UCSD-AML1 (cell line): ENCODE measurements around the gene UGT1A9.
"Not testable (repeated sequence)": the region's sequence is repeated elsewhere in the genome, so short reads cannot be mapped to it uniquely, and the experiment has no call there.

Experiments
- DNase-seq: peaks from one replicate; lab custom pipeline; 2025; ENCODE audit not compliant: unreplicated experiment; lab: John Stamatoyannopoulos, UW

Gene UGT1A9

GRCh38 chr2:233680361-233681045 is 8.8 kb downstream of the UGT1A9 start:
- DNase-seq = no peak

GRCh38 chr2:233681521-233682099 is 9.9 kb downstream of the UGT1A9 start, which contains the start of gene UGT1A7:
Gene UGT1A7, plus strand, starts transcription at chr2:233681901. Its CDS starts 37 bp downstream, at chr2:233681938.
- DNase-seq = no peak

GRCh38 chr2:233684640-233685039 is 12.9 kb downstream of the UGT1A9 start:
- no peak for DNase-seq

GRCh38 chr2:233686928-233687327 is 15.2 kb downstream of the UGT1A9 start:
- DNase-seq = no peak

DNA sequence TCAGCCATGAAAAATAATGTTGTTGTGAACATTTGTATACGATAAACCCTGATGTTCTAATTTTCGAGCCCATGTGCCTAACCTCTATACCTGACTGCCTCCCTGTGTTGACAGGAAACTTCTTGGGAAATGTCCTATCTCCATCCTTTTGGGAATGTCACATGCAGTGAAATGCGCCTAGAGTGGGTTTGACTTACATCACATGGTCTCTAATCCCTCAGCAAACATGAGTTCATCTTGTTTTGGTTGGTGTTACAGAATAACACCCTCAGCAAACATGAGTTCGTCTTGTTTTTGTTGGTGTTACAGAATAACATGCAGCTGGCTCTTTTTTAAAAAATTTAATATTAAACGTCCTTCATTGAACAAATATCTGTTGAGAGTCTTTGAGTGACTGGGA is 16.6 kb downstream of the UGT1A9 start:
- no peak for DNase-seq

- no peak for DNase-seq
These were observed 17.3 kb downstream of the UGT1A9 start for GRCh38 chr2:233689031-233689430.

DNA sequence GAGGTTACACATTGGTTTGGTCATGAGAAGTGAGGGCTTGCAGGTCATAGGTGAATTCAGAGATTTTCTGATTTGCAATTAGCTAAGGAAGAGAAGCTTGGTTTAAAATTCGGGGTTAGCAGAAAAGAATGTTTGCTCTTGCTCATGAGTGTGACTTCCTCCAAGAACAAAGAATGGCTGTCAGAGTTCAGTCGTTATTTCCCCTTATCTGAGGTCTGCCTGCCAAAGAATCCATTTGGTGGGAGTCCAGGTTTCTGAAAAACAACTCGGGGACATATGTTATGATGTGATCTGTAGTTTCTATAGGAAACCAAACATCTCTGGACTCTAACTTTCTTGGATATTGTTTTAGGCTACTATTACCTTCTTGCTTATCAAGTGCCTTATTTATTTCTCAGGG is 17.8 kb downstream of the UGT1A9 start:
- DNase-seq = no peak

GRCh38 chr2:233690444-233690843 is 18.7 kb downstream of the UGT1A9 start:
- no peak for DNase-seq

DNA sequence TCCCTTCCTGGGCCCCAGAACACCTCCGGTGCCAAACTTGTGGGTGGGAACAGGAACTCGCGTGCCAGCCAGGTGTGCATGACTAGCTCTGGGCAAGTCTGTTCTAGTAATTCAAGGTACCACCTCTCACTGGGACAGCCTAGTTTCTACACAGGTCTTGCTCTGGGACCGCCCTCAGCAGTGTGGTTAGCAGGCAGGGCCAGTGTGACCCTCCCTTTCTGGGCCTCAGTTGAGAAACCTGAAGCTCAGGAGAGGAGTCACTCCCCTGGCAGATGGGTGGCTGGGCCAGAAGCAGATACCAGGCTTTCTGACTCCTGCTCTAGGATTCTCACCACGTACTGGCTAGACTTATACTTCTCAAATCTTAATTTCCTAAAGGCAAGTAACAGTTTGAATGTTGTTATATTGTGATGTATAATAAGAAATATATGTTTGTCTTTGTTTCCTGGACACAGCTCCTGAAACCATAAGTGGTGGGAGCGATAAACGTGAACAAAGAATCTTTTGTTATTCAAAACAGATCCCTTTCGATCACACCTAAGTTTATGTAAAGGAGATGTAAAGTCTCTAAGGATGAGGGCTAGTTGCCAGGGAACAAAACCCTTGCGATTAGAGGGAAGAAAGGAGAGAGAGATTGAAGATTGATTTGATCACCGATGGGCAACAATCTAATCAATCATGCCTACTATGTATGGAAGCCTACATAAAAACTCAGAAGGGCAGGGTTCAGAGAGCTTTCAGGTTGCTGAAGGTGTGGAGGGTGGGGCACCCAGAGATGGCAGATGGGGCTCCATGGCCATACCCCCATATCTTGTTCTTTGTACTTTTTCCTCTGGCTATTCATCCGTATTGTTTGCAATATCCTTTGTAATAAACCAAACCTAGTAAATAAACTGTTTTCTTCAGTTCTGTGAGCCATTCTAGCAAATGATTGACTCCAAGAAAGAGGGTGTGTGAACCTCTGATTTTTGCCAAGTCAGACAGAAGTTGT is 20.0 kb downstream of the UGT1A9 start:
- no peak for DNase-seq

DNA sequence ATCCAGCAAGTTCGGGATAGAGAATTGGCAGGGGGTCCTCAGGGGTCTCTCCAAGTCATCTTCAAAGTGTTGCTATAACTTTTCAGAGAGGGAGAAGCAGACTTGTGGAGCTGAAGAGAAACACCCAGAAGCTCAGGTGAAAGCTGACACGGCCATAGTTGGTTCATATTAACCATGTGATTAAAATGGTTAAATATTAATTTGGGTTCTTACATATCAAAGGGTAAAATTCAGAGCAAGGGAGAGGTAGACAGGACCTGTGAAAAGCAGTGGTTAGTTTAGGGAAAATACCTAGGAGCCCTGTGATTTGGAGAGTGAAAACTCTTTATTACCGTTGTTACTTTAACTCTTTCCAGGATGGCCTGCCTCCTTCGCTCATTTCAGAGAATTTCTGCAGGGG is 20.9 kb downstream of the UGT1A9 start, which contains the start of gene UGT1A6:
UGT1A6 (plus strand) TSS at position 243 of the 400 bp plus-strand sequence; CDS start at position 358, 115 bp downstream.
- no peak for DNase-seq

DNA sequence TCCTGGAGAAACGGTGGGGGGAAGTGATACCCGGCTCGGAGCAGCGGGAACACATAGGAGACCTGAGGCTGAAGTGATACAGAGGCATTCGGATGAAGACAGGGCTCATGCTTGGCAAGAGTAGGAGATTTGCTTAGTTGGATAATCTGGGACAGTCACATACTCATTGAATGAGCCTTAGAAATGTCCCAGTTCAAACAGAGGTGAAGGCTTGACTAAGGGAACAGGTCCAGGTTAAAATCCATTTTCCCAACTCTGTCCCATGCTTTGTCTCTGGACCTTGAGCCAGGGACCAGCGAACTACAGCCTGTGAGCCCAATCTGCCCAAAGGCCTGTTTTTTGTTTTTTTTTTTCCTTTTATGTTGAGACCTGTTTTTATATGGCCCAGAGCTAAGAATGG is 22.3 kb downstream of the UGT1A9 start:
- no peak for DNase-seq

- no peak for DNase-seq
These were observed 27.0 kb downstream of the UGT1A9 start for GRCh38 chr2:233698740-233699139.

- DNase-seq = no peak
These were observed 27.8 kb downstream of the UGT1A9 start for GRCh38 chr2:233699424-233700027.

DNA sequence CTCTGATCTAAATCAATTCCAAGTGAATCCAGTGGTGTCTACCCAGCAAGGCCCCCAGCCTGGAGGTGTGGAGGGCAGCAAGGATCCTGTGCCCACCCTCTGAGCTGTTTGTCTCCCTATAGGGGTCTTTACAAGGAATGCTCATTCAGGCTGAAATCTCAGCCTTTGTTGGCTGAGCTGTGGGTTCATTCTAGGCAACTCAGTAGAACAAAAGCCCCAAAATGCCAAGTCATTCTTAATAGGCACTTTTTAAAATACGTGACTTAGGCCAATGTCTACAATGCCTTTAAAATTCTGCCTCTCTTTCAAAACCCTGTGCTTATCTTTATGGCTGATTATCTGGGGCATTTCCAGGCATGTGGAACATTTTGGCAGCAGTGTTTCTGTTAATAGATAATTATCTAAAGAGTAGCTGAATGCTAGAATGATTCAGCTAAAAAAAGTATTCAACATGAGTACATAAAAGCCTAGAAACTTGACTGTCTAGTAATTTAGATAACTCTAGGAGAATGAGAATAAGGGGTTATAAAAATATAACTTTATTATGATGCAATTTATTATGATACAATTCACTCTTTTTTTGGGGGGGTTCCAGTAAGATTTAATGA is 28.4 kb downstream of the UGT1A9 start:
- no peak for DNase-seq

GRCh38 chr2:233700842-233701241 is 29.1 kb downstream of the UGT1A9 start:
- DNase-seq = not testable (repeated sequence)

DNA sequence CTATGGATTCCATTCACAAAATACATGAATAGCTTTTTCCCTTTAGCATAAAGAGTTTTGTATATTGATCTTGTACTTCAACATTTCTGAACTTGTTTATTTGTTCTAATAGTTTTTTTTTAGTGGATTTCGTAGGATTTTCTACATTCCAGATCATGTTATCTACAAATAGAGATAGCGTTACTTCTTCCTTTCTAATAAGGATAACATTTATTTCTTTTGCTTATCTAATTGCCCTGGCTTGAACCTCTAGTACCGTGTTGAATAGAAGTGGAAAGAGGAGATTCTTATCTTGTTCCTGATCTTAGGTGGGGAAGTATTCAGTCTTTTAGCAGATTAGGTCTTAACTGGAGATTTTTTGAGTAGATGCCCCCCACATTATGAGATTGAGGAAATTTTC is 30.5 kb downstream of the UGT1A9 start:
- DNase-seq = no peak

- no peak for DNase-seq
These were observed 34.3 kb downstream of the UGT1A9 start for GRCh38 chr2:233705911-233706506.

- DNase-seq = no peak
These were observed 35.0 kb downstream of the UGT1A9 start for GRCh38 chr2:233706720-233707119.

DNA sequence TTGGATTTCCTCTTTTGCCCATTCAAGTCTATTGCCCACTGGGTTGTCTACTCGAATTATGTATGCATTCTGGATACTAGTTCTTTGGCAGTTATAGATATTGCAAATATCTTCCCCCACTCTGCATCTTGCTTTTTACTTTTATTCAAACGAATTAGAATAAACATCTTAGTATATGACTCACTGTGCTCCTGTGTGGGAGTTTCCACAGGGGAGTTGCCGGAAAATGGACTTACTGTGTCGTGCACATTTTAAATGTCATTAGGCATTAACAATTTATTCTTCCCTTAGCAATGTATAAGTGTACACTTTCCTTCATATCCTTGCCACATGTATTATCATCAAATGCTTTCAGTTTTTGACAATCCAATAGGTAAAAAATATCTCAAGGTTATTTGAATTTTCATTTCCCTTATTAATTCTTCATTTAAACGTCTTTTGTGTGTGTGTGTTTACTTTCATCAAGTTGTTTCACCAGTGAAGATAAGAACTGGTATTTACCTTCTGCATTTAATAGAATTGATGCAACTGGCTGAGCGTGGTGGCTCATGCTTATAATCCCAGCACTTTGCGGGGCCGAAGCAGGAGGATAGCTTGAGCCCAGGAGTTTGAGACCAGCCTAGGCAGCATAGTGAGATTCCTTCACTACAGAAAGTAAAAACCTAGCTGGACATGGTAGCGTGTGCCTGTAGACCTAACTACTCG is 36.4 kb downstream of the UGT1A9 start:
- DNase-seq = no peak

DNA sequence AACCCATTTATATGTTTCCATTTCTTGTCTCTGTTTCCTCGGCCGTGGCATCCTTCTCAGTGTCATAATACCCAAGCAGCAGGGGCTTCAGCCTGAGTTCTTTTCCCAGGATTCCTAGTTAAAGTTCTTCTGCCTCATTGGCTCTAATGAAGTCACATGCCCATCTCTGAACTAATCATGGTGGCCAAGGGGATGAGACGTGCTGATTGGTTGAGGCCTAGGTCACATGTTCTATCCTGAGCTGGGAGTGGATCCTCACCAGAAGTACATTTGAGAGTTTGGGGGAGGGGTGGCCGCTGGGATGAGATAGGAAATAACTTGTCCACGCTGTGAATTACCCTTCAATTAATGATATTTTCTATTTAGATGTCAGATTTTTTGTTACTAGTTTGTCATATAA is 37.2 kb downstream of the UGT1A9 start:
- no peak for DNase-seq
